ENCODE measurements around the gene STX1A.

DNA sequence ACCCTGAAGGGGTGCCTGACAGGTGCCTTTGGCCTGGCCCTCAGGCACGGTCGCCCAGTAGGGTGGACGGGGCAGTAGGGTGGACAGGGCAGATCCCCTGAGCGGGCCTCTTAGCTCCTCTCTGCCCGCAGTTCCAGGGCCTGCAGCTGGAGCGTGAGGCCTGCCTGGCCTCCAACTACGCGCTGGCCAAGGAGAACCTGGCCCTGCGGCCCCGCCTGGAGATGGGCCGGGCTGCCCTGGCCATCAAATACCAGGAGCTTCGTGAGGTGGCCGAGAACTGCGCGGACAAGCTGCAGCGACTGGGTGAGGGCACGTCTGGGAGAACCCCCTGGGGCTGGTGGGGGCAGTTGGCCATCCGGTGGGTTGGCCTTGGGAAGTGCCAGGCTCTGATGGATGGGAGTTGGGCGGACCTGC is 50.2 kb downstream of the STX1A start:
- TF ChIP-seq RORB (CRISPR knock-in tag; IDR thresholded peaks at IDR 0.05) (no peak), NFE2L1 (CRISPR knock-in tag; IDR thresholded peaks at IDR 0.05) (no peak), NFATC4 (CRISPR knock-in tag; IDR thresholded peaks at IDR 0.05) (no peak), JUN (CRISPR knock-in tag; IDR thresholded peaks at IDR 0.05) (no peak), IRF2 (CRISPR knock-in tag; IDR thresholded peaks at IDR 0.05; ENCODE audit: borderline replicate concordance, low read depth) (no peak), EMX1 (CRISPR knock-in tag; IDR thresholded peaks at IDR 0.05) (no peak), CREB1 (CRISPR knock-in tag; IDR thresholded peaks at IDR 0.05) (no peak), TCF7 (CRISPR knock-in tag; IDR thresholded peaks at IDR 0.05; ENCODE audit: low read depth) (no peak), FOXJ3 (CRISPR knock-in tag; IDR thresholded peaks at IDR 0.05; ENCODE audit: borderline replicate concordance) (no peak)
- TF ChIP-seq, protein P1, sequence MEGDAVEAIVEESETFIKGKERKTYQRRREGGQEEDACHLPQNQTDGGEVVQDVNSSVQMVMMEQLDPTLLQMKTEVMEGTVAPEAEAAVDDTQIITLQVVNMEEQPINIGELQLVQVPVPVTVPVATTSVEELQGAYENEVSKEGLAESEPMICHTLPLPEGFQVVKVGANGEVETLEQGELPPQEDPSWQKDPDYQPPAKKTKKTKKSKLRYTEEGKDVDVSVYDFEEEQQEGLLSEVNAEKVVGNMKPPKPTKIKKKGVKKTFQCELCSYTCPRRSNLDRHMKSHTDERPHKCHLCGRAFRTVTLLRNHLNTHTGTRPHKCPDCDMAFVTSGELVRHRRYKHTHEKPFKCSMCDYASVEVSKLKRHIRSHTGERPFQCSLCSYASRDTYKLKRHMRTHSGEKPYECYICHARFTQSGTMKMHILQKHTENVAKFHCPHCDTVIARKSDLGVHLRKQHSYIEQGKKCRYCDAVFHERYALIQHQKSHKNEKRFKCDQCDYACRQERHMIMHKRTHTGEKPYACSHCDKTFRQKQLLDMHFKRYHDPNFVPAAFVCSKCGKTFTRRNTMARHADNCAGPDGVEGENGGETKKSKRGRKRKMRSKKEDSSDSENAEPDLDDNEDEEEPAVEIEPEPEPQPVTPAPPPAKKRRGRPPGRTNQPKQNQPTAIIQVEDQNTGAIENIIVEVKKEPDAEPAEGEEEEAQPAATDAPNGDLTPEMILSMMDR (IDR thresholded peaks at IDR 0.05), result no peak
- TF ChIP-seq, protein P2, sequence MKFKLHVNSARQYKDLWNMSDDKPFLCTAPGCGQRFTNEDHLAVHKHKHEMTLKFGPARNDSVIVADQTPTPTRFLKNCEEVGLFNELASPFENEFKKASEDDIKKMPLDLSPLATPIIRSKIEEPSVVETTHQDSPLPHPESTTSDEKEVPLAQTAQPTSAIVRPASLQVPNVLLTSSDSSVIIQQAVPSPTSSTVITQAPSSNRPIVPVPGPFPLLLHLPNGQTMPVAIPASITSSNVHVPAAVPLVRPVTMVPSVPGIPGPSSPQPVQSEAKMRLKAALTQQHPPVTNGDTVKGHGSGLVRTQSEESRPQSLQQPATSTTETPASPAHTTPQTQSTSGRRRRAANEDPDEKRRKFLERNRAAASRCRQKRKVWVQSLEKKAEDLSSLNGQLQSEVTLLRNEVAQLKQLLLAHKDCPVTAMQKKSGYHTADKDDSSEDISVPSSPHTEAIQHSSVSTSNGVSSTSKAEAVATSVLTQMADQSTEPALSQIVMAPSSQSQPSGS (CRISPR knock-in tag; IDR thresholded peaks at IDR 0.05; ENCODE audit: borderline replicate concordance, low read depth), result no peak
- TF ChIP-seq, protein P3, sequence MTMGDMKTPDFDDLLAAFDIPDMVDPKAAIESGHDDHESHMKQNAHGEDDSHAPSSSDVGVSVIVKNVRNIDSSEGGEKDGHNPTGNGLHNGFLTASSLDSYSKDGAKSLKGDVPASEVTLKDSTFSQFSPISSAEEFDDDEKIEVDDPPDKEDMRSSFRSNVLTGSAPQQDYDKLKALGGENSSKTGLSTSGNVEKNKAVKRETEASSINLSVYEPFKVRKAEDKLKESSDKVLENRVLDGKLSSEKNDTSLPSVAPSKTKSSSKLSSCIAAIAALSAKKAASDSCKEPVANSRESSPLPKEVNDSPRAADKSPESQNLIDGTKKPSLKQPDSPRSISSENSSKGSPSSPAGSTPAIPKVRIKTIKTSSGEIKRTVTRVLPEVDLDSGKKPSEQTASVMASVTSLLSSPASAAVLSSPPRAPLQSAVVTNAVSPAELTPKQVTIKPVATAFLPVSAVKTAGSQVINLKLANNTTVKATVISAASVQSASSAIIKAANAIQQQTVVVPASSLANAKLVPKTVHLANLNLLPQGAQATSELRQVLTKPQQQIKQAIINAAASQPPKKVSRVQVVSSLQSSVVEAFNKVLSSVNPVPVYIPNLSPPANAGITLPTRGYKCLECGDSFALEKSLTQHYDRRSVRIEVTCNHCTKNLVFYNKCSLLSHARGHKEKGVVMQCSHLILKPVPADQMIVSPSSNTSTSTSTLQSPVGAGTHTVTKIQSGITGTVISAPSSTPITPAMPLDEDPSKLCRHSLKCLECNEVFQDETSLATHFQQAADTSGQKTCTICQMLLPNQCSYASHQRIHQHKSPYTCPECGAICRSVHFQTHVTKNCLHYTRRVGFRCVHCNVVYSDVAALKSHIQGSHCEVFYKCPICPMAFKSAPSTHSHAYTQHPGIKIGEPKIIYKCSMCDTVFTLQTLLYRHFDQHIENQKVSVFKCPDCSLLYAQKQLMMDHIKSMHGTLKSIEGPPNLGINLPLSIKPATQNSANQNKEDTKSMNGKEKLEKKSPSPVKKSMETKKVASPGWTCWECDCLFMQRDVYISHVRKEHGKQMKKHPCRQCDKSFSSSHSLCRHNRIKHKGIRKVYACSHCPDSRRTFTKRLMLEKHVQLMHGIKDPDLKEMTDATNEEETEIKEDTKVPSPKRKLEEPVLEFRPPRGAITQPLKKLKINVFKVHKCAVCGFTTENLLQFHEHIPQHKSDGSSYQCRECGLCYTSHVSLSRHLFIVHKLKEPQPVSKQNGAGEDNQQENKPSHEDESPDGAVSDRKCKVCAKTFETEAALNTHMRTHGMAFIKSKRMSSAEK (CRISPR knock-in tag; IDR thresholded peaks at IDR 0.05; ENCODE audit: borderline replicate concordance), result no peak
- TF ChIP-seq, protein P4, sequence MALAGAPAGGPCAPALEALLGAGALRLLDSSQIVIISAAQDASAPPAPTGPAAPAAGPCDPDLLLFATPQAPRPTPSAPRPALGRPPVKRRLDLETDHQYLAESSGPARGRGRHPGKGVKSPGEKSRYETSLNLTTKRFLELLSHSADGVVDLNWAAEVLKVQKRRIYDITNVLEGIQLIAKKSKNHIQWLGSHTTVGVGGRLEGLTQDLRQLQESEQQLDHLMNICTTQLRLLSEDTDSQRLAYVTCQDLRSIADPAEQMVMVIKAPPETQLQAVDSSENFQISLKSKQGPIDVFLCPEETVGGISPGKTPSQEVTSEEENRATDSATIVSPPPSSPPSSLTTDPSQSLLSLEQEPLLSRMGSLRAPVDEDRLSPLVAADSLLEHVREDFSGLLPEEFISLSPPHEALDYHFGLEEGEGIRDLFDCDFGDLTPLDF (CRISPR knock-in tag; IDR thresholded peaks at IDR 0.05), result no peak
